Spleen (tissue), 11 donors: ENCODE results near the gene PDE4A. TPM values are rescaled to one million over a fixed set of nuclear protein-coding genes. Genes with fewer than 3 reads are reported as not detected.

ENCODE experiments used
- DNase-seq: peaks from one replicate; pipeline ENCODE4 v3.0.0-alpha.2; 2020
- H3K27ac ChIP-seq, 8 donors: fragments of 200-600 bp; sonication (generic) in 7 of 8; 1 replicate in 4 of 8; 2 replicates in 4 of 8; pipeline versions ENCODE4 v1.5.0 to v1.8.0; 2016 to 2021; ENCODE audit warnings: inconsistent platforms in 4 of 8, mild to moderate bottlenecking in 4 of 8, moderate library complexity in 1 of 8
- H3K27me3 ChIP-seq, 7 donors: fragments of 200-600 bp; sonication (generic) in 6 of 7; replicated peaks in 1 of 7; 1 replicate in 4 of 7; 2 replicates in 3 of 7; pipeline versions ENCODE4 v1.5.0 to v1.8.0; 2016 to 2021; ENCODE audit warnings: inconsistent platforms in 3 of 7, mild to moderate bottlenecking in 1 of 7
- H3K36me3 ChIP-seq, 6 donors: fragments of 200-600 bp; sonication (generic) in 5 of 6; 1 replicate in 4 of 6; 2 replicates in 2 of 6; pipeline versions ENCODE4 v1.5.0 to v1.8.0; 2016 to 2021; ENCODE audit warnings: inconsistent platforms in 2 of 6
- H3K4me1 ChIP-seq, 6 donors: fragments of 200-600 bp; sonication (generic) in 5 of 6; 1 replicate in 3 of 6; 2 replicates in 3 of 6; pipeline versions ENCODE4 v1.5.0 to v1.8.0; 2016 to 2021; ENCODE audit warnings: inconsistent platforms in 3 of 6
- H3K4me3 ChIP-seq, 8 donors: fragments of 200-600 bp; sonication (generic) in 7 of 8; 1 replicate in 4 of 8; 2 replicates in 4 of 8; pipeline versions ENCODE4 v1.5.0 to v1.8.0; 2016 to 2021; ENCODE audit warnings: inconsistent platforms in 4 of 8, mild to moderate bottlenecking in 4 of 8, moderate library complexity in 2 of 8
- H3K9me3 ChIP-seq, 8 donors: fragments of 200-600 bp; sonication (generic) in 7 of 8; 1 replicate in 4 of 8; 2 replicates in 4 of 8; pipeline versions ENCODE4 v1.5.0 to v1.8.0; 2016 to 2021; ENCODE audit warnings: inconsistent platforms in 4 of 8
- POLR2A ChIP-seq, 3 donors: fragments of 450-650 bp; IDR thresholded peaks; one replicate each; pipeline ENCODE4 v1.5.1; 2017; ENCODE audit warnings: antibody characterized with exemption in 3 of 3, mild to moderate bottlenecking in 1 of 3
- POLR2AphosphoS5 ChIP-seq, 3 donors: sonication (generic); formaldehyde crosslinking; IDR thresholded peaks; one replicate each; pipeline ENCODE4 v1.5.1; 2017; ENCODE audit warnings: antibody characterized with exemption in 3 of 3
- WGBS, 5 donors: extraction: QIAGEN DNeasy Blood & Tissue Kit in 3 of 5; methylation state at CpG; one replicate each; pipeline versions ENCODE4 v1.1.5 to v1.1.7; 2013 to 2018; 5-methylcytosine and 5-hydroxymethylcytosine counted together
- intact Hi-C: fragments of 100-400 bp; cut with DNase I; formaldehyde crosslinking; loops from one replicate; pipeline ENCODE4 v1.15.0; 2023; ENCODE audit warnings: low total_unique reads
- polyA plus RNA-seq, 3 donors: library from polyadenylated mRNA; stranded (reverse); fragments of 200-250 nt; gene quantifications; one replicate each; pipeline ENCODE4 v1.2.1, GENCODE V29; 2013
- total RNA-seq, 7 donors: library from RNA; depleted of rRNA in 3 of 7; stranded (reverse); fragments of >200 nt in 3 of 7; fragmentation: NEBNext Ultra II Directional in 4 of 7; extraction: Animal tissue kit (Norgen Biotek cat#: 25700) in 4 of 7; gene quantifications; one replicate each; pipeline versions ENCODE4 v1.1.0 to v1.2.1, GENCODE V29; 2016 to 2021
- TF ChIP-seq, protein P1 (sequence below), 11 experiments: fragments of 200-600 bp in 7 of 11; fragments of 450-650 bp in 4 of 11; sonication (generic) in 4 of 11; IDR thresholded peaks in 8 of 11; conservative IDR thresholded peaks in 3 of 11; 1 replicate in 7 of 11; 2 replicates in 4 of 11; pipeline versions ENCODE4 v1.4.0 to v1.8.0; 2016 to 2021; ENCODE audit warnings: antibody characterized with exemption in 11 of 11, inconsistent platforms in 4 of 11, mild to moderate bottlenecking in 1 of 11
- donor health status: healthy with polysubstance abuse.
- donor health status: DM: no; HTN: no; CAD: no; lungs with moderate emphysema.
- donor health status: DM: no; HTN: no; CAD: no.
- donor health status: Bipolar disorder and iron deficiency.
- donor health status: healthy.
- donor health status: DM: no; HTN: no; CAD: no.
- donor health status: DM: yes; HTN: yes; CAD: no.

PDE4A gene
- total and polyA plus RNA-seq, 10 donors, result 2.1 to 17.3 (median 12.7) TPM

GRCh38 chr19:10418485-10419199 is 1.7 kb upstream of the PDE4A start:
- peak overlapping the region in 1 of 8 donors; percentile 64 for H3K4me3 ChIP-seq
- peaks cover 9 to 77% (median 69%) of the 10 kb centered on the region in 7 donors for H3K27me3 ChIP-seq
- TF ChIP-seq, protein P1, sequence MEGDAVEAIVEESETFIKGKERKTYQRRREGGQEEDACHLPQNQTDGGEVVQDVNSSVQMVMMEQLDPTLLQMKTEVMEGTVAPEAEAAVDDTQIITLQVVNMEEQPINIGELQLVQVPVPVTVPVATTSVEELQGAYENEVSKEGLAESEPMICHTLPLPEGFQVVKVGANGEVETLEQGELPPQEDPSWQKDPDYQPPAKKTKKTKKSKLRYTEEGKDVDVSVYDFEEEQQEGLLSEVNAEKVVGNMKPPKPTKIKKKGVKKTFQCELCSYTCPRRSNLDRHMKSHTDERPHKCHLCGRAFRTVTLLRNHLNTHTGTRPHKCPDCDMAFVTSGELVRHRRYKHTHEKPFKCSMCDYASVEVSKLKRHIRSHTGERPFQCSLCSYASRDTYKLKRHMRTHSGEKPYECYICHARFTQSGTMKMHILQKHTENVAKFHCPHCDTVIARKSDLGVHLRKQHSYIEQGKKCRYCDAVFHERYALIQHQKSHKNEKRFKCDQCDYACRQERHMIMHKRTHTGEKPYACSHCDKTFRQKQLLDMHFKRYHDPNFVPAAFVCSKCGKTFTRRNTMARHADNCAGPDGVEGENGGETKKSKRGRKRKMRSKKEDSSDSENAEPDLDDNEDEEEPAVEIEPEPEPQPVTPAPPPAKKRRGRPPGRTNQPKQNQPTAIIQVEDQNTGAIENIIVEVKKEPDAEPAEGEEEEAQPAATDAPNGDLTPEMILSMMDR (IDR thresholded peaks at IDR 0.05 in 8 of 11, conservative IDR thresholded peaks at IDR 0.05 in 3 of 11), result no peak
- no peak for TF ChIP-seq POLR2A (IDR thresholded peaks at IDR 0.05)
- TF ChIP-seq POLR2AphosphoS5 (IDR thresholded peaks at IDR 0.05), result no peak
- peaks cover 0 to 7% (median 0%) of the 10 kb centered on the region in 8 donors for H3K9me3 ChIP-seq
- 2 to 3% (median 2%) methylated on average over 23 to 32 of the region's 32 CpGs for WGBS, 5 donors
- intact Hi-C loops, result no loop called here
- no peaks in the 10 kb centered on the region for H3K36me3 ChIP-seq
- H3K4me1 ChIP-seq, result peaks cover 30 to 84% (median 64%) of the 10 kb centered on the region in 6 donors
- H3K27ac ChIP-seq, result no peak overlapping the region
- no peak for DNase-seq

DNA sequence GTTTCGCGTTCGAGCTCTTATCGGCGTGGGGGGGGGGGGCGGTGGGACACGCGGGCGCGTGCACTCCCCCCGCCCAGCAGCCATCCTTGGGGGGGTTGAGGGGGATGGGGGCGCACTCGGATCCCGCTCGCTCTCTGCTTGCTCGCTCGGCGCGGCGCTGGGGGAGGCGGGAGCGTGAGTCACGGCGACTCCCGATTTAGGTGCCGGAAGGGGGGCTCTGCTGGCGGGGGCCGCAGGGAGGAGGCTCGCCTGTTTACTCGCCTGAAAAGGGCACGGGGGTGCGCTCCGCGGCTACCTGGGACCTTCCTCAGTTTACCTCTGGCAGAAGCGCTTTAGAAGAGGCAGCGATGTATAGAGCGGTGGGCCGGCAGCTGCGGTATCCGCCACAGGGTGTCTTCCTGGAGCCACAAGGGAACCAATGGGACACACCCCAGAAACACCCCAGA is 1.1 kb upstream of the PDE4A start:
- TF ChIP-seq, protein P1 (IDR thresholded peaks at IDR 0.05 in 8 of 11, conservative IDR thresholded peaks at IDR 0.05 in 3 of 11), result no peak
- no peak for TF ChIP-seq POLR2AphosphoS5 (IDR thresholded peaks at IDR 0.05)
- TF ChIP-seq POLR2A (IDR thresholded peaks at IDR 0.05), result no peak
- H3K36me3 ChIP-seq, result no peaks in the 10 kb centered on the region
- no peak for DNase-seq
- H3K4me3 ChIP-seq, result peak overlapping the region in 2 of 8 donors; percentile 28 to 64
- WGBS, 5 donors, result 1 to 3% (median 2%) methylated on average over 10 to 39 of the region's 40 CpGs
- H3K9me3 ChIP-seq, result peaks cover 0 to 5% (median 0%) of the 10 kb centered on the region in 8 donors
- H3K27me3 ChIP-seq, result peaks cover 9 to 83% (median 69%) of the 10 kb centered on the region in 7 donors
- intact Hi-C loops, result no loop called here
- H3K4me1 ChIP-seq, result peaks cover 36 to 87% (median 70%) of the 10 kb centered on the region in 6 donors
- no peak overlapping the region for H3K27ac ChIP-seq

DNA sequence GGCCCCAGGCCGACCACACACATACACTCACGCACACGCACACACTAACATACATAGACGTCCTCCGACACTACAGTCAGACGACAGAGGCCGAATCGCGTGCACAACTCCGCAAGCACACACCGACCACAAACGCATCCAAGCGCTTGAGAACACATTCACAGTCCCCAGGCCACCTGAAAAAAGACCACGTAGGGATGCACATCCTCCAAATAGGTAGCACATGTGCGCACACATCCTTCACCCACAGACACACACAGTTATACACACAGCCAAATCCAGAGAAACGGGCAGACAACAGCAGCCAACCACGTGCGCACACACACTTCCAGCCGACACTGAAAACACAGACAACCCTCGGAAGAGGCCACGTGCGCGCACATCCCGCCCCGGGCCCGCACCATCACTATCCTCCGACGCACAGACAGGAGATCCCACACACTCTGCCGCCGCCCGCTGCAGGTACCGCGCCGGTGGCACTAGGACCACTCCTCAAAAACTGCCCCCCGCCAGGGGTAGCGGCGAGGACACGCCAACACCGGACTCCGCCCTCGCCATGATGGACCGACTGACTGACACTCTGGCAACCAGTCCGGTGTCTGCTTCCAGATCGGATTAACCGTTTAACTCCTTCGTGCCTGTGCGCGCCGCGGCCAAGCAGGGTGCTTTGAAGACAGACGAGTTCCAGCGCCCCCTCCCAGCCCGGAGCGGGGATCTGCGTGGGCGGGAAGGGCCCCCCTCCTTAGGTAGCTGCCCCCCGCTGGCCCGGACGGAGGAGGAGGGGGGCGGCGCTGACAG is 493 bp upstream of the PDE4A start:
- intact Hi-C loops, result no loop called here
- Histone ChIP-seq H3K4me1 (peaks cover 42 to 93% (median 76%) of the 10 kb centered on the region in 6 donors), H3K4me3 (peak overlapping the region in 6 of 8 donors; percentile 16 to 64 (median 26)), H3K9me3 (no peaks in the 10 kb centered on the region), H3K36me3 (no peaks in the 10 kb centered on the region), H3K27me3 (peaks cover 9 to 89% (median 69%) of the 10 kb centered on the region in 7 donors), H3K27ac (no peak overlapping the region)
- TF ChIP-seq, protein P1 (IDR thresholded peaks at IDR 0.05 in 8 of 11, conservative IDR thresholded peaks at IDR 0.05 in 3 of 11), result no peak
- TF ChIP-seq POLR2A (IDR thresholded peaks at IDR 0.05) (no peak), POLR2AphosphoS5 (IDR thresholded peaks at IDR 0.05) (peak in 1 of 3 donors; percentile 21)
- 1 to 2% (median 1%) methylated on average over 26 to 61 of the region's 61 CpGs for WGBS, 5 donors
- no peak for DNase-seq
